ENCODE measurements around the gene EPHB2.

EPHB2 gene

GRCh38 chr1:22788254-22788661 lies 77.6 kb downstream of the EPHB2 start:
- DNase-seq: no peak
- no peak overlapping the region for H3K27ac Mint-ChIP-seq
- ATAC-seq (replicated peaks): no peak
- peaks cover 1% of the 10 kb centered on the region for H3K36me3 Mint-ChIP-seq (ENCODE audit: insufficient read depth)
- H3K27me3 Mint-ChIP-seq: peaks cover 0 to 33% of the 10 kb centered on the region in 2 donors
- H3K4me1 Mint-ChIP-seq (ENCODE audit: low read depth in 2 of 2): no peaks in the 10 kb centered on the region
- no peaks in the 10 kb centered on the region for H3K9me3 Mint-ChIP-seq
- no peak overlapping the region for H3K4me3 Mint-ChIP-seq

GRCh38 chr1:22789356-22789994 lies 78.8 kb downstream of the EPHB2 start:
- no peak overlapping the region for H3K4me3 Mint-ChIP-seq
- ATAC-seq (replicated peaks) (no peak), DNase-seq (no peak)
- peaks cover 0 to 21% of the 10 kb centered on the region in 2 donors for H3K27me3 Mint-ChIP-seq
- no peak overlapping the region for H3K27ac Mint-ChIP-seq
- no peaks in the 10 kb centered on the region for H3K4me1 Mint-ChIP-seq (ENCODE audit: low read depth in 2 of 2)
- no peaks in the 10 kb centered on the region for H3K36me3 Mint-ChIP-seq (ENCODE audit: insufficient read depth)
- no peaks in the 10 kb centered on the region for H3K9me3 Mint-ChIP-seq

- Mint-ChIP-seq H3K27me3 (peaks cover 0 to 20% of the 10 kb centered on the region in 2 donors), H3K9me3 (no peaks in the 10 kb centered on the region), H3K36me3 (ENCODE audit: insufficient read depth) (no peaks in the 10 kb centered on the region), H3K4me3 (no peak overlapping the region), H3K27ac (no peak overlapping the region), H3K4me1 (ENCODE audit: low read depth in 2 of 2) (no peaks in the 10 kb centered on the region)
- DNase-seq (no peak), ATAC-seq (replicated peaks) (no peak)
These were observed 79.8 kb downstream of the EPHB2 start for GRCh38 chr1:22790232-22791008.

GRCh38 chr1:22791831-22792347 lies 81.2 kb downstream of the EPHB2 start:
- Mint-ChIP-seq H3K36me3 (ENCODE audit: insufficient read depth) (no peaks in the 10 kb centered on the region), H3K27ac (no peak overlapping the region), H3K4me1 (ENCODE audit: low read depth in 2 of 2) (no peaks in the 10 kb centered on the region), H3K9me3 (no peaks in the 10 kb centered on the region), H3K27me3 (peaks cover 0 to 20% of the 10 kb centered on the region in 2 donors), H3K4me3 (no peak overlapping the region)
- DNase-seq (no peak), ATAC-seq (replicated peaks) (no peak)

GRCh38 chr1:22792396-22793160 lies 81.9 kb downstream of the EPHB2 start:
- Mint-ChIP-seq H3K4me3 (no peak overlapping the region), H3K36me3 (ENCODE audit: insufficient read depth) (no peaks in the 10 kb centered on the region), H3K27ac (no peak overlapping the region)

GRCh38 chr1:22793647-22794046 lies 83.0 kb downstream of the EPHB2 start:
- Mint-ChIP-seq H3K4me3 (no peak overlapping the region), H3K36me3 (ENCODE audit: insufficient read depth) (no peaks in the 10 kb centered on the region), H3K4me1 (ENCODE audit: low read depth in 2 of 2) (no peaks in the 10 kb centered on the region), H3K27ac (no peak overlapping the region), H3K27me3 (peaks cover 0 to 30% of the 10 kb centered on the region in 2 donors), H3K9me3 (no peaks in the 10 kb centered on the region)
- ATAC-seq (replicated peaks): no peak
- no peak for DNase-seq

More at GRCh38 chr1:22792396-22793160, 81.9 kb downstream of the EPHB2 start:
- DNase-seq (no peak), ATAC-seq (replicated peaks) (no peak)
- H3K4me1 Mint-ChIP-seq (ENCODE audit: low read depth in 2 of 2): no peaks in the 10 kb centered on the region
- peaks cover 0 to 20% of the 10 kb centered on the region in 2 donors for H3K27me3 Mint-ChIP-seq
- H3K9me3 Mint-ChIP-seq: no peaks in the 10 kb centered on the region

- no peak overlapping the region for H3K27ac Mint-ChIP-seq
These were observed 84.2 kb downstream of the EPHB2 start for GRCh38 chr1:22794647-22795365.

GRCh38 chr1:22795366-22795714 lies 84.7 kb downstream of the EPHB2 start:
- Mint-ChIP-seq H3K27me3 (peaks cover 0 to 43% of the 10 kb centered on the region in 2 donors), H3K36me3 (ENCODE audit: insufficient read depth) (no peaks in the 10 kb centered on the region), H3K9me3 (no peaks in the 10 kb centered on the region), H3K27ac (no peak overlapping the region), H3K4me3 (no peak overlapping the region), H3K4me1 (ENCODE audit: low read depth in 2 of 2) (no peaks in the 10 kb centered on the region)
- DNase-seq (no peak), ATAC-seq (replicated peaks) (no peak)

More at GRCh38 chr1:22794647-22795365, 84.2 kb downstream of the EPHB2 start:
- H3K27me3 Mint-ChIP-seq: peaks cover 0 to 40% of the 10 kb centered on the region in 2 donors
- no peaks in the 10 kb centered on the region for H3K9me3 Mint-ChIP-seq
- DNase-seq: no peak
- no peak for ATAC-seq (replicated peaks)
- H3K4me1 Mint-ChIP-seq (ENCODE audit: low read depth in 2 of 2): no peaks in the 10 kb centered on the region
- no peak overlapping the region for H3K4me3 Mint-ChIP-seq
- no peaks in the 10 kb centered on the region for H3K36me3 Mint-ChIP-seq (ENCODE audit: insufficient read depth)

- DNase-seq (no peak), ATAC-seq (replicated peaks) (no peak)
- H3K4me1 Mint-ChIP-seq (ENCODE audit: low read depth in 2 of 2): no peaks in the 10 kb centered on the region
- H3K4me3 Mint-ChIP-seq: no peak overlapping the region
- H3K27me3 Mint-ChIP-seq: peaks cover under 1 to 50% of the 10 kb centered on the region in 2 donors
- no peaks in the 10 kb centered on the region for H3K36me3 Mint-ChIP-seq (ENCODE audit: insufficient read depth)
- no peaks in the 10 kb centered on the region for H3K9me3 Mint-ChIP-seq
- no peak overlapping the region for H3K27ac Mint-ChIP-seq
These were observed 86.0 kb downstream of the EPHB2 start for GRCh38 chr1:22796642-22797041.

GRCh38 chr1:22798083-22798482 lies 87.4 kb downstream of the EPHB2 start:
- no peaks in the 10 kb centered on the region for H3K4me1 Mint-ChIP-seq (ENCODE audit: low read depth in 2 of 2)
- H3K36me3 Mint-ChIP-seq (ENCODE audit: insufficient read depth): no peaks in the 10 kb centered on the region
- DNase-seq (no peak), ATAC-seq (replicated peaks) (no peak)
- peaks cover 5 to 54% of the 10 kb centered on the region in 2 donors for H3K27me3 Mint-ChIP-seq
- no peak overlapping the region for H3K4me3 Mint-ChIP-seq
- H3K9me3 Mint-ChIP-seq: no peaks in the 10 kb centered on the region
- H3K27ac Mint-ChIP-seq: no peak overlapping the region

- no peak for ATAC-seq (replicated peaks)
- no peak for DNase-seq
- no peaks in the 10 kb centered on the region for H3K36me3 Mint-ChIP-seq (ENCODE audit: insufficient read depth)
- H3K27ac Mint-ChIP-seq: no peak overlapping the region
- no peak overlapping the region for H3K4me3 Mint-ChIP-seq
- peaks cover 18 to 66% of the 10 kb centered on the region in 2 donors for H3K27me3 Mint-ChIP-seq
- H3K9me3 Mint-ChIP-seq: no peaks in the 10 kb centered on the region
- H3K4me1 Mint-ChIP-seq (ENCODE audit: low read depth in 2 of 2): no peaks in the 10 kb centered on the region
These were observed 89.3 kb downstream of the EPHB2 start for GRCh38 chr1:22799971-22800370.

GRCh38 chr1:22800629-22801028 lies 90.0 kb downstream of the EPHB2 start:
- H3K4me1 Mint-ChIP-seq (ENCODE audit: low read depth in 2 of 2): no peaks in the 10 kb centered on the region
- peaks cover 25 to 72% of the 10 kb centered on the region in 2 donors for H3K27me3 Mint-ChIP-seq
- DNase-seq (no peak), ATAC-seq (replicated peaks) (no peak)
- no peaks in the 10 kb centered on the region for H3K9me3 Mint-ChIP-seq
- peaks cover 3% of the 10 kb centered on the region for H3K36me3 Mint-ChIP-seq (ENCODE audit: insufficient read depth)
- no peak overlapping the region for H3K4me3 Mint-ChIP-seq
- H3K27ac Mint-ChIP-seq: no peak overlapping the region

GRCh38 chr1:22801347-22801746 lies 90.7 kb downstream of the EPHB2 start:
- no peaks in the 10 kb centered on the region for H3K4me1 Mint-ChIP-seq (ENCODE audit: low read depth in 2 of 2)
- H3K27me3 Mint-ChIP-seq: peaks cover 25 to 79% of the 10 kb centered on the region in 2 donors
- H3K27ac Mint-ChIP-seq: no peak overlapping the region
- peaks cover 3% of the 10 kb centered on the region for H3K36me3 Mint-ChIP-seq (ENCODE audit: insufficient read depth)
- ATAC-seq (replicated peaks) (no peak), DNase-seq (no peak)
- H3K9me3 Mint-ChIP-seq: no peaks in the 10 kb centered on the region
- H3K4me3 Mint-ChIP-seq: no peak overlapping the region

All from effector memory CD8-positive, alpha-beta T cell (primary cell).